GM19238 (cell line): ENCODE measurements around the gene RESF1.

ENCODE experiments used
- DNase-seq: peaks from one replicate; pipeline ENCODE4 v3.0.0; 2011; ENCODE audit warnings: low spot score; ENCODE audit not compliant: insufficient read length

The RESF1 gene

GRCh38 chr12:32005496-32006125 is 46.4 kb downstream of the RESF1 start:
- no peak for DNase-seq
